Activated CD8-positive, alpha-beta T cell treated with anti-CD3 and anti-CD28 coated beads, Interleukin-2, amount 10 ng/mL, durations not matched to agents 7 days and 5 days (primary cell): ENCODE measurements around the gene CEP104. TPM values are rescaled to one million over a fixed set of nuclear protein-coding genes. Genes with fewer than 3 reads are reported as not detected.

Source experiments
- ATAC-seq: fragments of 150-1000 bp; cut with Tn5 transposase; one replicate; pipeline ENCODE4 v1.10.0; 2021; ENCODE audit warnings: moderate library complexity
- CTCF ChIA-PET: fragments of 350-600 bp; sonication (Branson Sonifier 250); formaldehyde crosslinking; loops from one replicate; lab custom pipeline; 2021; ENCODE audit warnings: antibody characterized with exemption; lab: Charles Lee
- POLR2A ChIA-PET: fragments of 350-600 bp; sonication (Branson Sonifier 250); formaldehyde crosslinking; loops from one replicate; lab custom pipeline; 2021; ENCODE audit warnings: antibody characterized with exemption; lab: Charles Lee
- DNase-seq: peaks from one replicate; pipeline ENCODE4 v3.0.0-alpha.2; 2020
- H3K27ac Mint-ChIP-seq: one replicate; pipeline ENCODE4 v1.8.0; 2021; ENCODE audit warnings: mild to moderate bottlenecking, mixed read lengths
- H3K27me3 Mint-ChIP-seq: one replicate; pipeline ENCODE4 v1.8.0; 2021; ENCODE audit warnings: low read depth, mixed read lengths
- H3K36me3 Mint-ChIP-seq: one replicate; pipeline ENCODE4 v1.8.0; 2021; ENCODE audit warnings: low read depth, mixed read lengths
- H3K4me1 Mint-ChIP-seq: one replicate; pipeline ENCODE4 v1.8.0; 2021; ENCODE audit warnings: low read depth, mixed read lengths
- H3K4me3 Mint-ChIP-seq: one replicate; pipeline ENCODE4 v1.8.0; 2021; ENCODE audit warnings: mild to moderate bottlenecking, mixed read lengths
- H3K9me3 Mint-ChIP-seq: one replicate; pipeline ENCODE4 v1.8.0; 2022; ENCODE audit warnings: mixed read lengths; ENCODE audit not compliant: insufficient read depth
- total RNA-seq, 2 experiments: library from RNA; stranded (reverse); gene quantifications; one replicate each; pipeline ENCODE4 v1.2.3, GENCODE V29; 2021

CEP104 gene
- 10 to 100 TPM; 41.2 to 47.0 TPM for total RNA-seq

- Mint-ChIP-seq H3K9me3 (no peaks in the 10 kb centered on the region), H3K27me3 (no peaks in the 10 kb centered on the region), H3K4me1 (peaks cover 32% of the 10 kb centered on the region), H3K4me3 (peak within 1 kb of the TSS; percentile 96), H3K36me3 (peaks cover 6% of the 10 kb centered on the region), H3K27ac (peak within 1 kb of the TSS; percentile 91)
- DNase-seq (peak; percentile 97), ATAC-seq (peak; percentile 98)
- CTCF ChIA-PET: interaction anchor here (0.7 to 3.2 kb wide), 7 partner anchors 9 to 52 kb away, joined by 3 to 37 read pairs (median 6); partner anchors contain the start of gene C1orf174
- POLR2A ChIA-PET: interaction anchor here (1.3 to 2.3 kb wide), 2 partner anchors 43 to 45 kb away, joined by 4 to 12 read pairs; partner anchors contain the start of gene C1orf174
Observed at GRCh38 chr1:3856923-3857790, at the start of gene CEP104, which contains the start of gene DFFB. CEP104 (minus strand) TSS chr1:3857211; CDS start chr1:3852407, 4,804 bp downstream. DFFB (plus strand) TSS chr1:3857476; CDS start chr1:3857604, 128 bp downstream.

GRCh38 chr1:3906672-3907020, 49.6 kb upstream of the CEP104 start:
- H3K4me1 Mint-ChIP-seq: peaks cover 41% of the 10 kb centered on the region
- no peaks in the 10 kb centered on the region for H3K9me3 Mint-ChIP-seq
- H3K27ac Mint-ChIP-seq: no peak overlapping the region
- CTCF ChIA-PET: interaction anchor here (2.5 kb wide), 1 partner anchor 48 kb away, joined by 15 read pairs; the partner anchor contains the start of genes CEP104 and DFFB
- H3K27me3 Mint-ChIP-seq: no peaks in the 10 kb centered on the region
- POLR2A ChIA-PET: no interaction called here
- no peaks in the 10 kb centered on the region for H3K36me3 Mint-ChIP-seq
- H3K4me3 Mint-ChIP-seq: no peak overlapping the region
- DNase-seq (no peak), ATAC-seq (no peak)

- ChIA-PET CTCF (interaction anchor here (2.5 kb wide), 1 partner anchor 48 kb away, joined by 15 read pairs; the partner anchor contains the start of genes CEP104 and DFFB), POLR2A (no interaction called here)
- H3K4me3 Mint-ChIP-seq: no peak overlapping the region
- H3K36me3 Mint-ChIP-seq: no peaks in the 10 kb centered on the region
- H3K9me3 Mint-ChIP-seq: no peaks in the 10 kb centered on the region
- peaks cover 44% of the 10 kb centered on the region for H3K4me1 Mint-ChIP-seq
- DNase-seq: no peak
- ATAC-seq: no peak
- H3K27ac Mint-ChIP-seq: peak overlapping the region; percentile 15
- no peaks in the 10 kb centered on the region for H3K27me3 Mint-ChIP-seq
Observed at GRCh38 chr1:3905953-3906671, 49.1 kb upstream of the CEP104 start.

GRCh38 chr1:3905266-3905952, 48.4 kb upstream of the CEP104 start:
- peaks cover 44% of the 10 kb centered on the region for H3K4me1 Mint-ChIP-seq
- H3K9me3 Mint-ChIP-seq: no peaks in the 10 kb centered on the region
- no peak overlapping the region for H3K4me3 Mint-ChIP-seq
- ChIA-PET CTCF (interaction anchor here (2.5 kb wide), 1 partner anchor 47 kb away, joined by 15 read pairs; the partner anchor contains the start of genes CEP104 and DFFB), POLR2A (no interaction called here)
- no peaks in the 10 kb centered on the region for H3K27me3 Mint-ChIP-seq
- no peak for ATAC-seq
- no peaks in the 10 kb centered on the region for H3K36me3 Mint-ChIP-seq
- no peak for DNase-seq
- no peak overlapping the region for H3K27ac Mint-ChIP-seq

- no peak for DNase-seq
- ChIA-PET POLR2A (no interaction called here), CTCF (no interaction called here)
- no peak overlapping the region for H3K4me3 Mint-ChIP-seq
- H3K36me3 Mint-ChIP-seq: peaks cover 1% of the 10 kb centered on the region
- ATAC-seq: no peak
- H3K4me1 Mint-ChIP-seq: peaks cover 46% of the 10 kb centered on the region
- H3K27me3 Mint-ChIP-seq: no peaks in the 10 kb centered on the region
- no peaks in the 10 kb centered on the region for H3K9me3 Mint-ChIP-seq
- peak overlapping the region; percentile 9 for H3K27ac Mint-ChIP-seq
Observed at GRCh38 chr1:3904843-3905185, 47.8 kb upstream of the CEP104 start.

- ChIA-PET CTCF (interaction anchor here (7.1 kb wide), 1 partner anchor 47 kb away, joined by 37 read pairs; the partner anchor contains the start of genes CEP104 and DFFB), POLR2A (no interaction called here)
- no peaks in the 10 kb centered on the region for H3K27me3 Mint-ChIP-seq
- H3K9me3 Mint-ChIP-seq: no peaks in the 10 kb centered on the region
- peaks cover 1% of the 10 kb centered on the region for H3K36me3 Mint-ChIP-seq
- peak overlapping the region; percentile 99 for H3K27ac Mint-ChIP-seq
- no peak overlapping the region for H3K4me3 Mint-ChIP-seq
- no peak for DNase-seq
- ATAC-seq: no peak
- peaks cover 48% of the 10 kb centered on the region for H3K4me1 Mint-ChIP-seq
Observed at GRCh38 chr1:3904006-3904842, 47.2 kb upstream of the CEP104 start.

- Mint-ChIP-seq H3K9me3 (no peaks in the 10 kb centered on the region), H3K4me3 (peak overlapping the region; percentile 96), H3K36me3 (peaks cover 4% of the 10 kb centered on the region), H3K27ac (peak overlapping the region; percentile 99), H3K4me1 (peaks cover 56% of the 10 kb centered on the region), H3K27me3 (no peaks in the 10 kb centered on the region)
- ATAC-seq (no peak), DNase-seq (peak; percentile 51)
- CTCF ChIA-PET: interaction anchor here (7.1 kb wide), 1 partner anchor 46 kb away, joined by 37 read pairs; the partner anchor contains the start of genes CEP104 and DFFB
- POLR2A ChIA-PET: interaction anchor here (0.5 to 0.9 kb wide), 2 partner anchors 12 to 45 kb away, joined by 4 read pairs; no protein-coding TSS in a partner anchor
Observed at GRCh38 chr1:3903141-3904005, 46.4 kb upstream of the CEP104 start.

GRCh38 chr1:3902571-3903091, 45.6 kb upstream of the CEP104 start:
- ATAC-seq (no peak), DNase-seq (peak; percentile 44)
- Mint-ChIP-seq H3K27me3 (no peaks in the 10 kb centered on the region), H3K27ac (peak overlapping the region; percentile 99), H3K36me3 (peaks cover 10% of the 10 kb centered on the region), H3K9me3 (no peaks in the 10 kb centered on the region), H3K4me1 (peaks cover 63% of the 10 kb centered on the region), H3K4me3 (peak overlapping the region; percentile 96)
- ChIA-PET POLR2A (interaction anchor here (0.5 to 0.9 kb wide), 2 partner anchors 12 to 45 kb away, joined by 4 read pairs; no protein-coding TSS in a partner anchor), CTCF (interaction anchor here (7.1 kb wide), 1 partner anchor 45 kb away, joined by 37 read pairs; the partner anchor contains the start of genes CEP104 and DFFB)

- Mint-ChIP-seq H3K27ac (peak overlapping the region; percentile 99), H3K4me3 (peak overlapping the region; percentile 96), H3K4me1 (peaks cover 64% of the 10 kb centered on the region), H3K27me3 (no peaks in the 10 kb centered on the region), H3K36me3 (peaks cover 14% of the 10 kb centered on the region), H3K9me3 (no peaks in the 10 kb centered on the region)
- ChIA-PET POLR2A (interaction anchor here (0.9 kb wide), 1 partner anchor 44 kb away, joined by 4 read pairs; no protein-coding TSS in a partner anchor), CTCF (interaction anchor here (7.1 kb wide), 1 partner anchor 45 kb away, joined by 37 read pairs; the partner anchor contains the start of genes CEP104 and DFFB)
- ATAC-seq (no peak), DNase-seq (peak; percentile 56)
Observed at GRCh38 chr1:3902111-3902511, 45.1 kb upstream of the CEP104 start.
